Thyroid gland (tissue), 4 donors: ENCODE data around the gene CISD1.

ENCODE experiments used
- CTCF ChIP-seq, 6 experiments: fragments of 200-600 bp in 3 of 6; fragments of 450-650 bp in 3 of 6; sonication (generic) in 3 of 6; IDR thresholded peaks; one replicate each; pipeline ENCODE4 v1.5.1; 2016 to 2019; ENCODE audit warnings: antibody characterized with exemption in 6 of 6, mild to moderate bottlenecking in 2 of 6, inconsistent platforms in 1 of 6, moderate library complexity in 1 of 6
- POLR2A ChIP-seq, 2 donors: fragments of 450-650 bp; IDR thresholded peaks; one replicate each; pipeline ENCODE4 v1.6.1; 2017; ENCODE audit warnings: antibody characterized with exemption in 2 of 2, mild to moderate bottlenecking in 2 of 2, moderate library complexity in 1 of 2

- TF ChIP-seq CTCF (IDR thresholded peaks at IDR 0.05): peak in 5 of 6 experiments; percentile 14 to 69 (median 55)
- no peak for TF ChIP-seq POLR2A (IDR thresholded peaks at IDR 0.05)
Measured at GRCh38 chr10:58291538-58292174, 22.7 kb downstream of the CISD1 start.
